AG04450 (cell line): ENCODE results near the gene COQ8B. TPM values are rescaled to one million over a fixed set of nuclear protein-coding genes. Genes with fewer than 3 reads are reported as not detected.

Experiments used
- CTCF ChIA-PET: fragments of 300-600, 350-600 bp; formaldehyde crosslinking; extraction: SDS; loops from one replicate; lab custom pipeline; 2022; ENCODE audit warnings: antibody characterized with exemption, inconsistent platforms; lab: Charles Lee
- POLR2A ChIA-PET: fragments of 350-600 bp; formaldehyde crosslinking; extraction: SDS; loops from one replicate; lab custom pipeline; 2021; ENCODE audit warnings: antibody characterized with exemption, inconsistent platforms; lab: Yijun Ruan, JAX
- DNase-seq: peaks from one replicate; pipeline ENCODE4 v3.0.0-alpha.2; 2011; ENCODE audit warnings: low read depth, low spot score
- H3K27ac ChIP-seq: one replicate; pipeline ENCODE4 v1.5.1; 2012; ENCODE audit warnings: low read depth, low read length, control low read depth
- H3K27me3 ChIP-seq: one replicate; pipeline ENCODE4 v1.6.0; 2012; ENCODE audit warnings: low read length; ENCODE audit not compliant: control insufficient read depth, insufficient read depth
- H3K4me3 ChIP-seq: 2 replicates; pipeline ENCODE4 v1.5.1; 2011; ENCODE audit warnings: mild to moderate bottlenecking, low read depth, low read length, control low read depth
- H3K9me3 ChIP-seq: 2 replicates; pipeline ENCODE4 v1.5.1; 2012; ENCODE audit warnings: low read length; ENCODE audit not compliant: control insufficient read depth, insufficient read depth
- polyA plus RNA-seq: library from polyadenylated mRNA; depleted of rRNA; stranded (reverse); fragments of >200 nt; gene quantifications from 2 replicates; pipeline ENCODE4 v1.2.3, GENCODE V29; 2011
- TF ChIP-seq, protein P1 (sequence below): IDR thresholded peaks from 2 replicates; pipeline ENCODE4 v1.5.1; 2011; ENCODE audit warnings: low read depth, low read length, control low read depth, inconsistent platforms

Gene COQ8B
- polyA plus RNA-seq, 1 experiment, result 16.0 TPM

GRCh38 chr19:40742477-40742876 lies 25.8 kb upstream of the COQ8B start:
- Histone ChIP-seq H3K27me3 (no peaks in the 10 kb centered on the region), H3K9me3 (no peaks in the 10 kb centered on the region), H3K4me3 (no peak overlapping the region), H3K27ac (no peak overlapping the region)
- TF ChIP-seq, protein P1, sequence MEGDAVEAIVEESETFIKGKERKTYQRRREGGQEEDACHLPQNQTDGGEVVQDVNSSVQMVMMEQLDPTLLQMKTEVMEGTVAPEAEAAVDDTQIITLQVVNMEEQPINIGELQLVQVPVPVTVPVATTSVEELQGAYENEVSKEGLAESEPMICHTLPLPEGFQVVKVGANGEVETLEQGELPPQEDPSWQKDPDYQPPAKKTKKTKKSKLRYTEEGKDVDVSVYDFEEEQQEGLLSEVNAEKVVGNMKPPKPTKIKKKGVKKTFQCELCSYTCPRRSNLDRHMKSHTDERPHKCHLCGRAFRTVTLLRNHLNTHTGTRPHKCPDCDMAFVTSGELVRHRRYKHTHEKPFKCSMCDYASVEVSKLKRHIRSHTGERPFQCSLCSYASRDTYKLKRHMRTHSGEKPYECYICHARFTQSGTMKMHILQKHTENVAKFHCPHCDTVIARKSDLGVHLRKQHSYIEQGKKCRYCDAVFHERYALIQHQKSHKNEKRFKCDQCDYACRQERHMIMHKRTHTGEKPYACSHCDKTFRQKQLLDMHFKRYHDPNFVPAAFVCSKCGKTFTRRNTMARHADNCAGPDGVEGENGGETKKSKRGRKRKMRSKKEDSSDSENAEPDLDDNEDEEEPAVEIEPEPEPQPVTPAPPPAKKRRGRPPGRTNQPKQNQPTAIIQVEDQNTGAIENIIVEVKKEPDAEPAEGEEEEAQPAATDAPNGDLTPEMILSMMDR, result no peak
- CTCF ChIA-PET, result no interaction called here
- DNase-seq, result no peak
- POLR2A ChIA-PET, result interaction anchor here (1.2 to 2.5 kb wide), 3 partner anchors 8 to 36 kb away, joined by 3 to 10 read pairs (median 3); partner anchors contain the start of genes ACTMAP and RAB4B

DNA sequence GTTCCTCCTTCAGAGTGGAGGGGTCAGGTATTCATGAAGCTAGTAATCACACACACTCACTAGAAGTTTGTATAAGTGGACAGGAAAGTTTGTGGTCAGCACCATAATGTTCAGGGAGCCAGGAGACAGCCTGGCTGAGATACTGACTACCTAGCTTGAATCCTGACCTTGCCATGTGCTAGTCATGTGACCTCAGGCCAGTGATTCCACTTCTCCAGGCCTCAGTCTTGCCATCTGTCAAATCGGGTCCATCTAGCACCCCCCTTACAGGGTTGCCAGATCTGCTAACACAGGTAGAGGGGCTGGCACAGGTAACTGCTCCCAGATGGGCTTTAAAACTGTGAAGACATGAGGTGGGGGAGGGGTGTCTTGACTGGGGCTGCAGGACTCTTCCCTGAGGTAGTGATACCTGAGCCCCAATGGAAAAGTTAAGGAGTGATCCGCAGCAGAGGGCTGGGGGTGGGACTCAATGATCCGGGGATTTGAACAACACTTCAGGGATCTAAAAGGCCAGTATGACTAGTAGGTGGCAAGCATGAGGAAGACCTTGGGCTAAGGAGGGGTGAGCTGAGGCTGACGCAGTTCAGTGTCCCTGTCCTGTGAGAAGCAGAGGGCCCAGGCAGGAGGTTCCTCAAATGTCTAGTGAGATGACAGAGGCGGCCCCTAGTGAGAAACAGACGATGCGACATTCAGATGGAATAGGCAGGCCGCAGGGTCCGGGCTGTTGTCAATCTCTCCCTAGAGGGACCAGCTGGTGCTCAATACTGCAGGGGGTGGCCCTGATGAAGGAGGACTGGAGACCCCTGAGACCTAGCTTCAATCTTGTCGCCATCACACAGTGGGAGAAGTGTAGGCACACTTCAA lies 25.1 kb upstream of the COQ8B start:
- no peak overlapping the region for H3K27ac ChIP-seq
- no peak for DNase-seq
- TF ChIP-seq, protein P1, result no peak
- H3K27me3 ChIP-seq, result no peaks in the 10 kb centered on the region
- POLR2A ChIA-PET, result interaction anchor here (1.2 to 2.5 kb wide), 3 partner anchors 8 to 36 kb away, joined by 3 to 10 read pairs (median 3); partner anchors contain the start of genes ACTMAP and RAB4B
- CTCF ChIA-PET, result no interaction called here
- no peaks in the 10 kb centered on the region for H3K9me3 ChIP-seq
- H3K4me3 ChIP-seq, result no peak overlapping the region

DNA sequence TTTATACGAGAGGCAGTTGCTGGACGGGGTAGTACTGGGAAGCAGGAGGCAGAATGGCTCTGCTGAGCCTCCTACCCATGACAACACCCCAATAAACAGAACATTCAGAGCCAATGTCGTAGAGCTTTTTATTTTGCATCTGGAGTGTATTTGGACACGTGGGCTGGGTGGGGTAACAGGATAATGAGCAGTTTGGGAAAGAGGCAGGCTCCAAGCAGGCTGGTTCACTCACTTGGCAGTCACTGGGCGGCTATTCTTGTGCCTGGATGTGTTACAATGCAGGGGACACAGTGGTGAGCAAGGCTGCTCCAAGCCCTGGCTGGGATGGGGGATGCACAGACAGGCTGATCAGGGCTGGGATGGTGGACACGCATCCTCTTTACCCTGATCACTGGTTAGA lies 24.1 kb upstream of the COQ8B start:
- no peaks in the 10 kb centered on the region for H3K9me3 ChIP-seq
- ChIA-PET CTCF (no interaction called here), POLR2A (interaction anchor here (2.5 kb wide), 1 partner anchor 9 kb away, joined by 10 read pairs; the partner anchor contains the start of gene ACTMAP)
- DNase-seq, result no peak
- no peak overlapping the region for H3K27ac ChIP-seq
- H3K4me3 ChIP-seq, result no peak overlapping the region
- no peaks in the 10 kb centered on the region for H3K27me3 ChIP-seq
- TF ChIP-seq, protein P1, result no peak

DNA sequence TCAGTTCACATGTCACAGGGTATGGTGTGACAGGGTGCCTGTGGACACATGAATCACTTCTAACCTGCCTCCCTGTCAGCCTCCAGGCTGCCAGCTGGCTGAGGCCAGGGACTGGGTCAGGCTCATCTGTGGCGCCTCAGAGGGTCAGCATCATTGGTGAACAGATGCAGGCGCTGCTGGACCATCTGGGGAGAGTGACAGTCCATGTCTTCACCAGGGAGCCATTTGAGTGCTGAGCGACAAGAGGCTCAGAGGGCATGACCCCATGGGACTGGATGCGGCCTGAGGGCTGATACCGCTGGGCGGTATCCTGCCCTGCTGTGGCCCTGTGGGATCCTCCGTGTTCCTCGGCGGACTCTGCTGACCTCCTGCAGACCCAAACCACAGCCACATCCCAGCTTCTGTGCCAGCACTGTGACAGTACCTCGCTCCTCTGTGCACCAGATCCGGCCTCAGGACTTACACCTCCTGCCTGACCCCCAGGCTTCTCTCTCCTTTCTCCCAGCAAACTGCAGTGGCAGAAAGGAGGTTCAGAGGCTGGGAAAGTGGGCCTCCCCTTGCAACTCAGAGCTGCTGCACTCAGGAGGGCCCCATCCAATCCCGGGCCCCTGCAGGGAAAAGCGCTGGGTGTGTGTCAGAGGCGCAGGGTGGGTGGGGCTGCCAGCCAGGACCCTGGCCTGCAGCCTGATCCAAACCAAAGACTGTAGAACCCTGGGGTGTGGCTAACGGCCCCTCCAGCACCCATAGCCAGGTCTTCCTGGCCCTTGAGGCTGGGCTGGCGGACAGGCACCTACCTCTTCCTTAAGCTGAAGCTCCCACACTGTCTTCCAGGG lies 23.4 kb upstream of the COQ8B start:
- Histone ChIP-seq H3K27me3 (no peaks in the 10 kb centered on the region), H3K9me3 (no peaks in the 10 kb centered on the region), H3K27ac (no peak overlapping the region), H3K4me3 (no peak overlapping the region)
- ChIA-PET POLR2A (interaction anchor here (2.5 kb wide), 1 partner anchor 10 kb away, joined by 10 read pairs; the partner anchor contains the start of gene ACTMAP), CTCF (no interaction called here)
- no peak for DNase-seq
- TF ChIP-seq, protein P1, result no peak
